BJ (cell line): Measurements from ENCODE around the gene PARD3B. TPM values are rescaled to one million over a fixed set of nuclear protein-coding genes. Genes with fewer than 3 reads are reported as not detected.

ENCODE experiments used
- CTCF ChIA-PET: fragments of 350-600 bp; formaldehyde crosslinking; extraction: SDS; loops from one replicate; lab custom pipeline; 2021; ENCODE audit warnings: antibody characterized with exemption, inconsistent platforms; lab: Yijun Ruan, JAX
- POLR2A ChIA-PET: fragments of 300-600 bp; sonication (Branson Sonifier 250); formaldehyde crosslinking; extraction: SDS; loops from one replicate; lab custom pipeline; 2021; ENCODE audit warnings: antibody characterized with exemption; lab: Charles Lee
- DNase-seq: peaks from one replicate; pipeline ENCODE4 v3.0.0-alpha.2; 2011; ENCODE audit warnings: low read depth
- H3K27me3 ChIP-seq: 2 replicates; pipeline ENCODE4 v1.6.0; 2011; ENCODE audit warnings: low read length; ENCODE audit not compliant: control insufficient read depth, insufficient read depth
- H3K36me3 ChIP-seq: 2 replicates; pipeline ENCODE4 v1.5.1; 2011; ENCODE audit warnings: low read length; ENCODE audit not compliant: control insufficient read depth, insufficient read depth
- H3K4me3 ChIP-seq: 2 replicates; pipeline ENCODE4 v1.5.1; 2011; ENCODE audit warnings: low read depth, mild to moderate bottlenecking, control low read depth, low read length
- polyA plus RNA-seq: library from polyadenylated mRNA; depleted of rRNA; stranded (reverse); fragments of >200 nt; gene quantifications from 2 replicates; pipeline ENCODE4 v1.2.3, GENCODE V29; 2011
- TF ChIP-seq, protein P1 (sequence below): IDR thresholded peaks from 2 replicates; pipeline ENCODE4 v1.5.1; 2011; ENCODE audit warnings: low read depth, mild to moderate bottlenecking, control low read depth, inconsistent platforms, low read length, moderate library complexity; ENCODE audit not compliant: insufficient read depth

Gene PARD3B
- polyA plus RNA-seq, 1 experiment: 7.1 TPM

DNA sequence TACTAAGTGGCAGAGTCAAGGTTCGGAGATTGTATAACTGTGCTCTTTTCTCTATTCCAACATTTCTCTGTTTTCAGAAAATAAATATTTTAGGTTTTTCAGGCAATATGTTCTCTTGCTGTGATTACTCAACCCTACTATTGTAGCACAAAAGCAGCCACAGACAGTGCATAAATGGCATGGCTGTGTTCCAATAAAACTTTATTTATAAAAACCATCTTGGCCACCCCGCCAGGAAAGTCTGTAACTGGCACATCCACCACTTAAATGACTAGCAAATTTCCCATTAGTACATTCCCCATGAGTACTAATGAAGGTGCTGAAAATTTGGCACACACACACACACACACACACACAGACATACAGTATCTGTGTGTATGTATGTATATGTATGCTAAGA is 30.8 kb upstream of the PARD3B start:
- TF ChIP-seq, protein P1, sequence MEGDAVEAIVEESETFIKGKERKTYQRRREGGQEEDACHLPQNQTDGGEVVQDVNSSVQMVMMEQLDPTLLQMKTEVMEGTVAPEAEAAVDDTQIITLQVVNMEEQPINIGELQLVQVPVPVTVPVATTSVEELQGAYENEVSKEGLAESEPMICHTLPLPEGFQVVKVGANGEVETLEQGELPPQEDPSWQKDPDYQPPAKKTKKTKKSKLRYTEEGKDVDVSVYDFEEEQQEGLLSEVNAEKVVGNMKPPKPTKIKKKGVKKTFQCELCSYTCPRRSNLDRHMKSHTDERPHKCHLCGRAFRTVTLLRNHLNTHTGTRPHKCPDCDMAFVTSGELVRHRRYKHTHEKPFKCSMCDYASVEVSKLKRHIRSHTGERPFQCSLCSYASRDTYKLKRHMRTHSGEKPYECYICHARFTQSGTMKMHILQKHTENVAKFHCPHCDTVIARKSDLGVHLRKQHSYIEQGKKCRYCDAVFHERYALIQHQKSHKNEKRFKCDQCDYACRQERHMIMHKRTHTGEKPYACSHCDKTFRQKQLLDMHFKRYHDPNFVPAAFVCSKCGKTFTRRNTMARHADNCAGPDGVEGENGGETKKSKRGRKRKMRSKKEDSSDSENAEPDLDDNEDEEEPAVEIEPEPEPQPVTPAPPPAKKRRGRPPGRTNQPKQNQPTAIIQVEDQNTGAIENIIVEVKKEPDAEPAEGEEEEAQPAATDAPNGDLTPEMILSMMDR: no peak
- ChIA-PET POLR2A (no interaction called here), CTCF (no interaction called here)

DNA sequence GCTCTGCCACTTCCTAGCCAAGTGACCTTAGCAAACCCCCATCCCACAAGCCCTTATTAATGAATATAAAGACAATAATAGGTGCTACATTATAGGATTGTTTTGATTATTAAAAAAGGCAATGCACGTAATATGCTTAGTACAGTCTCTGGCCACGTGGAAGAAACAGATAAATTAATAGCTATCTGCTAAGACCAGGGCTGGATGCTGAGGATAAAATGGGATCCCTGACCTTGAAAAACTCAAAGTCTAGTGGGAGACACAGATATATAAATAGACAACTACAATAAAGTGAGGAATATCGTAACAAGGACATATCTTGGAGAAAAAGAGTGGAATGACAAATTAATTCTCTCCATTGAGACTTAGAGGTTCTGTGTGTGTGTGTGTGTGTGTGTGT is 29.9 kb upstream of the PARD3B start:
- no peaks in the 10 kb centered on the region; the same call in 1 of the 2 replicates for H3K36me3 ChIP-seq
- ChIA-PET POLR2A (no interaction called here), CTCF (no interaction called here)
- no peaks in the 10 kb centered on the region for H3K27me3 ChIP-seq
- H3K4me3 ChIP-seq: no peak overlapping the region
- DNase-seq: no peak
- TF ChIP-seq, protein P1: no peak

More for the DNA sequence above, 30.8 kb upstream of the PARD3B start:
- no peak for DNase-seq
- H3K4me3 ChIP-seq: no peak overlapping the region
- no peaks in the 10 kb centered on the region for H3K27me3 ChIP-seq
- no peaks in the 10 kb centered on the region; the same call in 1 of the 2 replicates for H3K36me3 ChIP-seq

- TF ChIP-seq, protein P1: no peak
- ChIA-PET CTCF (interaction anchor here (0.8 kb wide), 1 partner anchor 11 kb away, joined by 3 read pairs; no protein-coding TSS in a partner anchor), POLR2A (no interaction called here)
- Histone ChIP-seq H3K4me3 (no peak overlapping the region), H3K36me3 (no peaks in the 10 kb centered on the region; the same call in 1 of the 2 replicates), H3K27me3 (no peaks in the 10 kb centered on the region)
- no peak for DNase-seq
Measured at GRCh38 chr2:204517154-204517553, 28.1 kb upstream of the PARD3B start.

DNA sequence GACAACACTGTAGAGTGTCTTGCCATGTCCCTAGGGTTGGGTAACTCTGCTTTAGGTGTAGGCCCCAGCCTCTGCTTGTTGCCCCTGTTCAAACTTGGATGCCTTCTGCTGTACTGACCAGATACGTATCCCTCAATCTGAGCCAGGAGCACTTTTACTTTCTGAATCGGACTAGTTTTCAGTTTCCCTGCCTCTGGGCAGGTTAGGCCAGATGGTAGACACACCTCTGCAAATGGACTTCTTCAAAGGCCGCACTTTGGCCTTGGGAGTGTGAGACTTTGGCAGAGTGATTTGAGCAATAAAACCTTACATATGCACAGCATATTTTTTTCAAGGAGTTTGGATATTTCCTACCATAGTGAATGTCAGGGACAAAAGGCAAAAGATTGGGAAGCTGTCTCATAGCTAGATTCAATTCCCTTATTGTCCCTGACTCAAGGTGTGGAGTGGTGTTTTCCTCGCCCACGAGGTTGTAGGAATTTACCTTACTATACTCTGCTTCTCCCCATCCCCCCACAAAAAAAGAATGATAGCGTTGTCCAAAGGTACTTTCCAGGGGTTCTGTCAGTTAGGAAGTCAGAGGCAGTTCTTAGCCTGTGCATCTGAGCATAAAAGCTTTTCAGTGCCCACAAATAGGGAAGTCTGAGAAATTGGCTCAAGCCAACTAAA is 15.3 kb upstream of the PARD3B start:
- ChIA-PET POLR2A (no interaction called here), CTCF (no interaction called here)
- Histone ChIP-seq H3K4me3 (no peak overlapping the region), H3K27me3 (no peaks in the 10 kb centered on the region), H3K36me3 (no peaks in the 10 kb centered on the region)
- no peak for DNase-seq
- TF ChIP-seq, protein P1: no peak

DNA sequence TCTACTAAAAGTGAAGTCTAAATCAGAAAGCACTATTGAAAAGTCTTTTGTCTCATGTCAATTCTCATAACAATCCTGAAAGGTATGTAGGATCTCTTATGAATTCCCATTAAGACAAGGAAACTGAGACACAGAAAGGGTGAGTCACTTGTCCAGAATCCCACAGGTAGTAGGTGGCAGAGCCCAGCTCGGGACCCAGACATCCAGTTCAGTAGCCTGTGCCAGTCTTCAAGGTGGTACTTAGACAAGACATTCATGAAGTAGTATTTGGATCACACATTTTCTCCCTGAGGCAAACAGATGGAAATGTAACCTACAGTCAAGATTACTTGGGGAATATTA is 14.8 kb upstream of the PARD3B start:
- CTCF ChIA-PET: no interaction called here
- H3K36me3 ChIP-seq: no peaks in the 10 kb centered on the region
- POLR2A ChIA-PET: no interaction called here
- DNase-seq: no peak
- TF ChIP-seq, protein P1: no peak
- no peaks in the 10 kb centered on the region for H3K27me3 ChIP-seq
- no peak overlapping the region for H3K4me3 ChIP-seq
